DMS53 treated with DMSO at 0.1 percent for 48 hours (cell line): Measurements from ENCODE around the gene LCP1.

ENCODE experiments used
- DNase-seq: peaks from one replicate; lab custom pipeline; 2025; ENCODE audit not compliant: unreplicated experiment; lab: John Stamatoyannopoulos, UW

Gene LCP1

GRCh38 chr13:46103037-46103436 is 78.9 kb downstream of the LCP1 start:
- no peak for DNase-seq

- no peak for DNase-seq
Observed at GRCh38 chr13:46102255-46102605, 79.7 kb downstream of the LCP1 start.

- no peak for DNase-seq
Observed at GRCh38 chr13:46101484-46102254, 80.3 kb downstream of the LCP1 start.

GRCh38 chr13:46101002-46101401 is 81.0 kb downstream of the LCP1 start:
- no peak for DNase-seq

- no peak for DNase-seq
Observed at GRCh38 chr13:46100191-46100815, 81.7 kb downstream of the LCP1 start.

GRCh38 chr13:46097663-46098062 is 84.3 kb downstream of the LCP1 start:
- DNase-seq, result no peak

GRCh38 chr13:46097015-46097414 is 85.0 kb downstream of the LCP1 start:
- peak; percentile 87 for DNase-seq

- no peak for DNase-seq
Observed at GRCh38 chr13:46094478-46094877, 87.5 kb downstream of the LCP1 start.

- DNase-seq, result no peak
Observed at GRCh38 chr13:46088821-46089562, 93.0 kb downstream of the LCP1 start.

GRCh38 chr13:46087481-46087880 is 94.5 kb downstream of the LCP1 start:
- DNase-seq, result no peak

GRCh38 chr13:46086985-46087384 is 95.0 kb downstream of the LCP1 start:
- DNase-seq, result no peak

- DNase-seq, result no peak
Observed at GRCh38 chr13:46086421-46086922, 95.5 kb downstream of the LCP1 start.

GRCh38 chr13:46085737-46086136 is 96.2 kb downstream of the LCP1 start:
- DNase-seq, result no peak

- DNase-seq, result no peak
Observed at GRCh38 chr13:46082324-46082723, 99.7 kb downstream of the LCP1 start.

GRCh38 chr13:46079770-46080169 is 102.2 kb downstream of the LCP1 start:
- DNase-seq, result no peak

- no peak for DNase-seq
Observed at GRCh38 chr13:46077265-46077664, 104.7 kb downstream of the LCP1 start.

GRCh38 chr13:46076827-46077226 is 105.2 kb downstream of the LCP1 start:
- no peak for DNase-seq
